Osteoblast (primary cell): Measurements from ENCODE around the gene SLC19A1. TPM values are rescaled to one million over a fixed set of nuclear protein-coding genes. Genes with fewer than 3 reads are reported as not detected.
A peak's percentile ranks its signal among the peaks of the same experiment; 100 is the strongest.

Source experiments
- DNase-seq: peaks from one replicate; pipeline ENCODE4 v3.0.0; 2011; ENCODE audit warnings: low spot score, mixed read lengths; ENCODE audit not compliant: insufficient read length; ENCODE audit errors: missing footprints
- H2AFZ ChIP-seq: 2 replicates; pipeline ENCODE4 v1.6.0; 2011; ENCODE audit warnings: mild to moderate bottlenecking, low read length
- H3K27ac ChIP-seq: 2 replicates; pipeline ENCODE4 v1.5.1; 2011; ENCODE audit warnings: mild to moderate bottlenecking, low read depth, low read length, moderate library complexity
- H3K27me3 ChIP-seq: 2 replicates; pipeline ENCODE4 v1.6.0; 2012; ENCODE audit warnings: mild to moderate bottlenecking, control low read depth, inconsistent platforms, low read length, moderate library complexity; ENCODE audit not compliant: insufficient read depth
- H3K36me3 ChIP-seq: 2 replicates; pipeline ENCODE4 v1.5.1; 2011; ENCODE audit warnings: mild to moderate bottlenecking, low read length, control low read depth, moderate library complexity; ENCODE audit not compliant: insufficient read depth
- H3K4me1 ChIP-seq: 2 replicates; pipeline ENCODE4 v1.5.1; 2011; ENCODE audit warnings: mild to moderate bottlenecking, low read length, control low read depth, moderate library complexity; ENCODE audit not compliant: insufficient read depth
- H3K4me2 ChIP-seq: 2 replicates; pipeline ENCODE4 v1.6.0; 2011; ENCODE audit warnings: mild to moderate bottlenecking, low read length; ENCODE audit not compliant: insufficient read depth
- H3K4me3 ChIP-seq: fragments of 200-600 bp; sonication (generic); 3 replicates; pipeline ENCODE4 v1.5.1; 2012; ENCODE audit warnings: mild to moderate bottlenecking, low read length, inconsistent platforms; ENCODE audit not compliant: insufficient read depth
- H3K79me2 ChIP-seq: 2 replicates; pipeline ENCODE4 v1.6.0; 2012; ENCODE audit warnings: mild to moderate bottlenecking, low read length, control low read depth, inconsistent platforms; ENCODE audit not compliant: insufficient read depth
- H3K9me3 ChIP-seq: 2 replicates; pipeline ENCODE4 v1.5.1; 2011; ENCODE audit warnings: low read depth, low read length, control low read depth
- H4K20me1 ChIP-seq: 2 replicates; pipeline ENCODE4 v1.6.0; 2012; ENCODE audit warnings: mild to moderate bottlenecking, low read length, control low read depth; ENCODE audit not compliant: insufficient read depth
- total RNA-seq: library from RNA; depleted of rRNA; stranded (reverse); fragments of >200 nt; gene quantifications from 2 replicates; pipeline ENCODE4 v1.2.3, GENCODE V29; 2012
- TF ChIP-seq, protein P1 (sequence below): IDR thresholded peaks from 2 replicates; pipeline ENCODE4 v1.5.1; 2011; ENCODE audit warnings: mild to moderate bottlenecking, low read depth, low read length, moderate library complexity; ENCODE audit errors: extremely low read depth

SLC19A1 gene
- total RNA-seq, 1 donor, result 2.9 TPM

DNA sequence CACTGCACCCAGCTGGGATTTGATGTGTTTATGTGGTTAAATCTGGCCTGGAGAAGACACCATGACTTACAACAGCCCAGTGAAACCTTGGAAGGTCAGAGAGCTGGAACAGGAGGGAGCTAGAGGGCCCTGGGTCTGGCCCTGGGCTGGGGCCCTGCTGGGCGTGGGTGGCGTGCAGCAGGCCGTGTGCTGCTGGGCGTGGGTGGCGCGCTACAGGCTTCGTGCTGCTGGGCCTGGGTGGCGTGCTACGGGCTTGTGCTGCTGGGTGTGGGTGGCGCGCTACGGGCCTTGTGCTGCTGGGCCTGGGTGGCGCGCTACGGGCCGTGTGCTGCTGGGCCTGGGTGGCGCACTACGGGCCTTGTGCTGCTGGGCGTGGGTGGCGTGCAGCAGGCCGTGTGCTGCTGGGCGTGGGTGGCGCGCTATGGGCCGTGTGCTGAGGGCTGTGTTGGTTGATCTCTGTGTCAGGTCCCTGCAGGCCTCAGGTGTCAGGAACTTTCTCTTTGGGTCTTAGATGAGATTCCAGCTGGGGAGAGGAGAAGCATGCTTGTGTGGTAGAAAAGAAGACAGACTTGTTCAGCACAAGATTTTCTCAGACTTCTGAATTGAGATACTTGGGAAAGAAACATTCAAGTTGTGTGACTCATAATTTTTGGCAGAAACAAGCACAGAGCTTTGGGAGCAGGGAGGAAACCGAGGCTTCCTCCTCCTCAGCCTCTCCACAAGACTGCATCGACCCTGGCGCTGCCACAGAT is 71.3 kb downstream of the SLC19A1 start:
- TF ChIP-seq, protein P1, sequence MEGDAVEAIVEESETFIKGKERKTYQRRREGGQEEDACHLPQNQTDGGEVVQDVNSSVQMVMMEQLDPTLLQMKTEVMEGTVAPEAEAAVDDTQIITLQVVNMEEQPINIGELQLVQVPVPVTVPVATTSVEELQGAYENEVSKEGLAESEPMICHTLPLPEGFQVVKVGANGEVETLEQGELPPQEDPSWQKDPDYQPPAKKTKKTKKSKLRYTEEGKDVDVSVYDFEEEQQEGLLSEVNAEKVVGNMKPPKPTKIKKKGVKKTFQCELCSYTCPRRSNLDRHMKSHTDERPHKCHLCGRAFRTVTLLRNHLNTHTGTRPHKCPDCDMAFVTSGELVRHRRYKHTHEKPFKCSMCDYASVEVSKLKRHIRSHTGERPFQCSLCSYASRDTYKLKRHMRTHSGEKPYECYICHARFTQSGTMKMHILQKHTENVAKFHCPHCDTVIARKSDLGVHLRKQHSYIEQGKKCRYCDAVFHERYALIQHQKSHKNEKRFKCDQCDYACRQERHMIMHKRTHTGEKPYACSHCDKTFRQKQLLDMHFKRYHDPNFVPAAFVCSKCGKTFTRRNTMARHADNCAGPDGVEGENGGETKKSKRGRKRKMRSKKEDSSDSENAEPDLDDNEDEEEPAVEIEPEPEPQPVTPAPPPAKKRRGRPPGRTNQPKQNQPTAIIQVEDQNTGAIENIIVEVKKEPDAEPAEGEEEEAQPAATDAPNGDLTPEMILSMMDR, result no peak
- no peaks in the 10 kb centered on the region for H3K36me3 ChIP-seq
- H3K4me2 ChIP-seq, result peak overlapping the region; percentile 93
- peak overlapping the region; percentile 88 for H3K27ac ChIP-seq
- no peaks in the 10 kb centered on the region for H4K20me1 ChIP-seq
- no peaks in the 10 kb centered on the region for H3K79me2 ChIP-seq
- peak; percentile 98 for DNase-seq
- H3K4me1 ChIP-seq, result peaks cover 23% of the 10 kb centered on the region
- peak overlapping the region; percentile 78 for H2AFZ ChIP-seq
- H3K4me3 ChIP-seq, result peak overlapping the region; percentile 68
- H3K9me3 ChIP-seq, result no peaks in the 10 kb centered on the region
- no peaks in the 10 kb centered on the region for H3K27me3 ChIP-seq

DNA sequence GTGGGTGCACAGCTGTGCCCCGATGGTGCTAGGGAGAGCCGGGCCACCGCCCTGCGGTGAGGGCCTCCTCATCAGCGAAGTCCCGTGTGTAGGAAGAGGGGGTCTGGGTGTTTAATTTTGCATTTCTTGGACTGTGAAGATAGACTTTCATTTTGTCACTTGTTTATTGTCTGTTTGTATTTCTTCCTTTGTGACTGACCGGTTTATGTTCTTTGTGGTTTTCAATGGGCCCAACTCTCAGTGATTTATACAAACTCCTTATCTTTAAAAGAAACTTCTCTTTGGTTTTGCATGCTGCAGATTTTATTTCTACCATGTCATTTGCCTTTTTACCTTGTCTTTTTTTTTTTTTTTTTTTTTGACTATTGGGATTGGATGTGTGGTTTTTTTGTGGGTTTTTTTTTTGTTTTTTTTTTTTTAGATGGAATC is 72.1 kb downstream of the SLC19A1 start:
- no peaks in the 10 kb centered on the region for H3K36me3 ChIP-seq
- H3K9me3 ChIP-seq, result no peaks in the 10 kb centered on the region
- peak; percentile 82 for DNase-seq
- H3K4me3 ChIP-seq, result no peak overlapping the region
- H3K4me2 ChIP-seq, result peak overlapping the region; percentile 14
- peak overlapping the region; percentile 88 for H3K27ac ChIP-seq
- H2AFZ ChIP-seq, result peak overlapping the region; percentile 8
- H3K27me3 ChIP-seq, result no peaks in the 10 kb centered on the region
- TF ChIP-seq, protein P1, result no peak
- no peaks in the 10 kb centered on the region for H4K20me1 ChIP-seq
- H3K4me1 ChIP-seq, result peaks cover 23% of the 10 kb centered on the region
- H3K79me2 ChIP-seq, result no peaks in the 10 kb centered on the region

DNA sequence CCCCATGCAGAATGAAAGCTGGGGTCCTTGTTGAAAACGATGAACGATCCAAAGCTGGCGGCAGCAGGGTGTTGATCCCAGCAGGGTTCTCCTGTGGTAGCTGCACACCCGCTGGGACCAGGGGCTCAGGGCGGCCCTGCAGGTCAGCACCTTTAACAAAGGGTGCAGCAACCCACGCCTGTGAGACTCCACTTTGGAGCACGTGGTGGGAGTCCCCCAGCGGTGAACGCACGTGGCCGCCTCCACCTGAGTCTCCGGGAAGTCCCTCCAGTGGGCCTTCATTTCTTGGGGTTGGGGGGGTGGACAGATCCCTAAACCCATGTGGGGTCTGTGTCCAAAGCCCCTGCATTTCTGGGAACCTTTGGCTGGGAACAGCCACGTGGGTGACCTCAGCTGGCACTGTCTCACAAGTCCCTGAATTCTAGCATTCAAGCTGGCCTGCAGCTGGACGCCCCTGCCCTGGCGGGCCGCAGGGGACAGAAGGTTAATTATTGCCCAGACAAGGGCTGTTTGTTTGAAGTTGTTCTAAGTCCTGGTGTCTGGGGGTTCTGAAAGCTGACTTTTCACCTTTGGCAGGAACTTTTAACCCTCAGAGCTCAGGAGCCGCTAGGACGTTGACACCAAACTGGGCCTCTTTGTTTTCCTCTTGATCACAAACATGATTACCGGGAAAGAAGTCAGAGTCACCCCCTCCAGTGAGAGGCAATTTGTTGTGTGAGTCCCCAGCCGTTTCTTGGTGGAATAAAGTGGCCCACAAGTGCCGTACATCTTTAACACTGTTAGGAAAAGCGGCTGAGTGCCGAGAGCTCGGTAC is 72.8 kb downstream of the SLC19A1 start:
- Histone ChIP-seq H3K4me3 (no peak overlapping the region), H3K4me2 (peak overlapping the region; percentile 14), H3K36me3 (no peaks in the 10 kb centered on the region), H3K27ac (peak overlapping the region; percentile 88), H3K27me3 (no peaks in the 10 kb centered on the region), H4K20me1 (no peaks in the 10 kb centered on the region), H2AFZ (peak overlapping the region; percentile 8), H3K9me3 (no peaks in the 10 kb centered on the region), H3K79me2 (no peaks in the 10 kb centered on the region), H3K4me1 (peaks cover 23% of the 10 kb centered on the region)
- peak; percentile 39 for DNase-seq
- TF ChIP-seq, protein P1, result no peak

GRCh38 chr21:45468971-45469272 is 73.3 kb downstream of the SLC19A1 start:
- H3K36me3 ChIP-seq, result no peaks in the 10 kb centered on the region
- no peak overlapping the region for H3K4me2 ChIP-seq
- H3K4me1 ChIP-seq, result peaks cover 23% of the 10 kb centered on the region
- DNase-seq, result peak; percentile 35
- TF ChIP-seq, protein P1, result no peak
- H3K4me3 ChIP-seq, result no peak overlapping the region
- H3K9me3 ChIP-seq, result no peaks in the 10 kb centered on the region
- H3K79me2 ChIP-seq, result no peaks in the 10 kb centered on the region
- H3K27ac ChIP-seq, result no peak overlapping the region
- H2AFZ ChIP-seq, result no peak overlapping the region
- peaks cover 4% of the 10 kb centered on the region for H3K27me3 ChIP-seq
- H4K20me1 ChIP-seq, result no peaks in the 10 kb centered on the region
